Fibroblast of lung (primary cell): Measurements from ENCODE around the gene DZIP1. TPM values are rescaled to one million over a fixed set of nuclear protein-coding genes. Genes with fewer than 3 reads are reported as not detected.

Experiments
- DNase-seq, 2 donors: peaks; one replicate each; pipeline versions ENCODE4 v3.0.0 to v3.0.0-alpha.2; 2010; ENCODE audit warnings: low read depth in 2 of 2
- H2AFZ ChIP-seq: 2 replicates; pipeline ENCODE4 v1.5.1; 2012; ENCODE audit warnings: low read length, control low read depth, inconsistent platforms
- H3K27ac ChIP-seq: 2 replicates; pipeline ENCODE4 v1.5.1; 2011; ENCODE audit warnings: low read length, control low read depth; ENCODE audit not compliant: insufficient read depth
- H3K27me3 ChIP-seq: 2 replicates; pipeline ENCODE4 v1.5.1; 2011; ENCODE audit warnings: mild to moderate bottlenecking, low read length; ENCODE audit not compliant: control insufficient read depth, insufficient read depth
- H3K36me3 ChIP-seq: 2 replicates; pipeline ENCODE4 v1.5.1; 2011; ENCODE audit warnings: low read length; ENCODE audit not compliant: control insufficient read depth, insufficient read depth
- H3K4me1 ChIP-seq: 2 replicates; pipeline ENCODE4 v1.5.1; 2011; ENCODE audit warnings: low read length; ENCODE audit not compliant: control insufficient read depth, insufficient read depth; ENCODE audit errors: extremely low read depth
- H3K4me2 ChIP-seq: 2 replicates; pipeline ENCODE4 v1.5.1; 2011; ENCODE audit warnings: low read length, control low read depth; ENCODE audit not compliant: insufficient read depth; ENCODE audit errors: extremely low read depth
- H3K4me3 ChIP-seq, 4 experiments: fragments of 200-600 bp in 1 of 4; sonication (generic) in 1 of 4; replicated peaks in 1 of 4; 2 replicates each; pipeline ENCODE4 v1.5.1; 2011 to 2016; ENCODE audit warnings: low read length in 4 of 4, low read depth in 3 of 4, mild to moderate bottlenecking in 3 of 4, control low read depth in 2 of 4, inconsistent platforms in 1 of 4, mixed read lengths in 1 of 4; ENCODE audit not compliant: insufficient read depth in 1 of 4; ENCODE audit errors: control extremely low read depth in 1 of 4
- H3K79me2 ChIP-seq: 2 replicates; pipeline ENCODE4 v1.5.1; 2012; ENCODE audit warnings: mild to moderate bottlenecking, low read length, inconsistent platforms; ENCODE audit not compliant: control insufficient read depth, insufficient read depth
- H3K9ac ChIP-seq: 2 replicates; pipeline ENCODE4 v1.5.1; 2011; ENCODE audit warnings: mild to moderate bottlenecking, low read length, control low read depth; ENCODE audit not compliant: insufficient read depth
- H3K9me3 ChIP-seq: 2 replicates; pipeline ENCODE4 v1.5.1; 2012; ENCODE audit warnings: low read depth, low read length; ENCODE audit not compliant: control insufficient read depth, insufficient read depth
- H4K20me1 ChIP-seq: 2 replicates; pipeline ENCODE4 v1.5.1; 2011; ENCODE audit warnings: low read length; ENCODE audit not compliant: control insufficient read depth, insufficient read depth; ENCODE audit errors: extremely low read depth
- CTCF ChIP-seq, 2 donors: IDR thresholded peaks in 1 of 2; conservative IDR thresholded peaks in 1 of 2; 1 replicate in 1 of 2; 2 replicates in 1 of 2; pipeline ENCODE4 v1.5.1; 2011 to 2012; ENCODE audit warnings: low read length in 2 of 2, control low read depth in 1 of 2, inconsistent platforms in 1 of 2, low read depth in 1 of 2, mild to moderate bottlenecking in 1 of 2
- EZH2 ChIP-seq: IDR thresholded peaks from 2 replicates; pipeline ENCODE4 v1.5.1; 2012; ENCODE audit warnings: low read length, control low read depth, mild to moderate bottlenecking; ENCODE audit errors: missing control alignments
- polyA plus RNA-seq, 2 donors: library from polyadenylated mRNA; depleted of rRNA in 1 of 2; stranded (reverse) in 1 of 2; unstranded in 1 of 2; fragments of >200 nt; gene quantifications; 2 replicates each; pipeline ENCODE4 v1.2.1, GENCODE V29; 2011 to 2012; ENCODE audit warnings: missing spikeins in 1 of 2
- total RNA-seq: library from RNA; depleted of rRNA; stranded (reverse); fragments of >200 nt; gene quantifications from 2 replicates; pipeline ENCODE4 v1.2.1, GENCODE V29; 2014

Gene DZIP1
- total and polyA plus RNA-seq, 2 donors (not counting 1 experiment from before 2014, with no cell fraction given), result 24.0 to 37.3 TPM

- H3K36me3 ChIP-seq, result peaks cover 3% of the 10 kb centered on the region
- no peak overlapping the region for H3K9ac ChIP-seq
- H3K27me3 ChIP-seq, result no peaks in the 10 kb centered on the region
- H2AFZ ChIP-seq, result no peak overlapping the region
- no peaks in the 10 kb centered on the region for H3K9me3 ChIP-seq
- no peaks in the 10 kb centered on the region for H3K4me1 ChIP-seq
- no peaks in the 10 kb centered on the region for H4K20me1 ChIP-seq
- no peak overlapping the region for H3K27ac ChIP-seq
- H3K4me2 ChIP-seq, result no peak overlapping the region
- H3K4me3 ChIP-seq, result no peak overlapping the region
- TF ChIP-seq CTCF (conservative IDR thresholded peaks at IDR 0.05 in 1 of 2, IDR thresholded peaks at IDR 0.05 in 1 of 2; ENCODE audit: low read depth in 1 of 2, low read length in 2 of 2) (no peak), EZH2 (no peak)
- no peaks in the 10 kb centered on the region for H3K79me2 ChIP-seq
- DNase-seq, result peak in 1 of 2 donors; percentile 7
Observed at GRCh38 chr13:95596701-95597100, 47.8 kb downstream of the DZIP1 start.

GRCh38 chr13:95593462-95593861 is 51.0 kb downstream of the DZIP1 start:
- Histone ChIP-seq H3K79me2 (no peaks in the 10 kb centered on the region), H3K27ac (no peak overlapping the region), H3K9ac (no peak overlapping the region), H4K20me1 (no peaks in the 10 kb centered on the region), H3K4me1 (no peaks in the 10 kb centered on the region), H3K9me3 (no peaks in the 10 kb centered on the region), H3K27me3 (no peaks in the 10 kb centered on the region), H3K4me3 (no peak overlapping the region), H3K4me2 (no peak overlapping the region), H3K36me3 (peaks cover 3% of the 10 kb centered on the region), H2AFZ (no peak overlapping the region)
- DNase-seq, result no peak
- no peak for TF ChIP-seq CTCF (conservative IDR thresholded peaks at IDR 0.05 in 1 of 2, IDR thresholded peaks at IDR 0.05 in 1 of 2; ENCODE audit: low read depth in 1 of 2, low read length in 2 of 2)
- no peak for TF ChIP-seq EZH2

GRCh38 chr13:95588721-95589120 is 55.8 kb downstream of the DZIP1 start:
- DNase-seq, result peak in 1 of 2 donors; percentile 60
- Histone ChIP-seq H3K36me3 (peaks cover 7% of the 10 kb centered on the region), H2AFZ (no peak overlapping the region)

More at GRCh38 chr13:95588721-95589120, 55.8 kb downstream of the DZIP1 start:
- Histone ChIP-seq H3K79me2 (no peaks in the 10 kb centered on the region), H3K27me3 (no peaks in the 10 kb centered on the region), H3K27ac (no peak overlapping the region), H3K4me2 (no peak overlapping the region), H3K4me3 (no peak overlapping the region), H3K4me1 (no peaks in the 10 kb centered on the region), H3K9me3 (no peaks in the 10 kb centered on the region), H3K9ac (no peak overlapping the region), H4K20me1 (no peaks in the 10 kb centered on the region)
- no peak for TF ChIP-seq CTCF (conservative IDR thresholded peaks at IDR 0.05 in 1 of 2, IDR thresholded peaks at IDR 0.05 in 1 of 2; ENCODE audit: low read depth in 1 of 2, low read length in 2 of 2)
- TF ChIP-seq EZH2, result no peak
